Gastroesophageal sphincter (tissue), 4 donors: Measurements from ENCODE around the gene CDCA7L. TPM values are rescaled to one million over a fixed set of nuclear protein-coding genes. Genes with fewer than 3 reads are reported as not detected.

ENCODE experiments used
- ATAC-seq: fragments of 150-250 bp; one replicate; pipeline ENCODE4 v1.9.1; 2016; ENCODE audit warnings: mild to moderate bottlenecking, moderate library complexity
- H3K27ac ChIP-seq, 4 donors: fragments of 200-600 bp; sonication (generic) in 3 of 4; 1 replicate in 3 of 4; 2 replicates in 1 of 4; pipeline ENCODE4 v1.5.1; 2016 to 2019
- H3K27me3 ChIP-seq: fragments of 200-600 bp; sonication (generic); one replicate; pipeline ENCODE4 v1.5.1; 2019
- H3K36me3 ChIP-seq, 2 donors: fragments of 200-600 bp; sonication (generic); one replicate each; pipeline ENCODE4 v1.5.1; 2019; ENCODE audit warnings: control low read depth in 1 of 2
- H3K4me1 ChIP-seq, 3 donors: fragments of 200-600 bp; sonication (generic); 1 replicate in 2 of 3; 2 replicates in 1 of 3; pipeline ENCODE4 v1.5.1; 2016 to 2019; ENCODE audit warnings: control low read depth in 2 of 3
- H3K4me3 ChIP-seq, 2 donors: fragments of 200-600 bp; sonication (generic); one replicate each; pipeline ENCODE4 v1.5.1; 2019; ENCODE audit warnings: mild to moderate bottlenecking in 1 of 2, moderate library complexity in 1 of 2
- H3K9me3 ChIP-seq, 3 donors: fragments of 200-600 bp; sonication (generic); one replicate each; pipeline ENCODE4 v1.5.1; 2017 to 2019; ENCODE audit warnings: control low read depth in 2 of 3
- CTCF ChIP-seq, 4 experiments: fragments of 200-600 bp in 2 of 4; fragments of 450-650 bp in 2 of 4; sonication (generic) in 1 of 4; IDR thresholded peaks; one replicate each; pipeline ENCODE4 v1.5.1; 2017 to 2019; ENCODE audit warnings: antibody characterized with exemption in 4 of 4, mild to moderate bottlenecking in 2 of 4, moderate library complexity in 2 of 4
- EP300 ChIP-seq: sonication (generic); formaldehyde crosslinking; IDR thresholded peaks from one replicate; pipeline ENCODE4 v1.6.1; 2017; ENCODE audit warnings: antibody characterized with exemption, mild to moderate bottlenecking
- POLR2A ChIP-seq, 2 donors: fragments of 450-650 bp; IDR thresholded peaks; one replicate each; pipeline ENCODE4 v1.6.1; 2017; ENCODE audit warnings: antibody characterized with exemption in 2 of 2, mild to moderate bottlenecking in 2 of 2, moderate library complexity in 1 of 2
- POLR2AphosphoS5 ChIP-seq: sonication (generic); formaldehyde crosslinking; IDR thresholded peaks from one replicate; pipeline ENCODE4 v1.6.1; 2017; ENCODE audit warnings: antibody characterized with exemption
- WGBS, 2 donors: methylation state at CpG; one replicate each; pipeline ENCODE4 v1.1.5; 2018; ENCODE audit warnings: low coverage in 1 of 2; 5-methylcytosine and 5-hydroxymethylcytosine counted together
- total RNA-seq, 4 donors: library from RNA; depleted of rRNA; stranded (reverse); fragments of >200 nt; gene quantifications; one replicate each; pipeline ENCODE4 v1.1.0, GENCODE V29; 2016

Gene CDCA7L
- total RNA-seq, 4 donors from 2014 or later, result 19.6 to 47.7 (median 30.3) TPM

DNA sequence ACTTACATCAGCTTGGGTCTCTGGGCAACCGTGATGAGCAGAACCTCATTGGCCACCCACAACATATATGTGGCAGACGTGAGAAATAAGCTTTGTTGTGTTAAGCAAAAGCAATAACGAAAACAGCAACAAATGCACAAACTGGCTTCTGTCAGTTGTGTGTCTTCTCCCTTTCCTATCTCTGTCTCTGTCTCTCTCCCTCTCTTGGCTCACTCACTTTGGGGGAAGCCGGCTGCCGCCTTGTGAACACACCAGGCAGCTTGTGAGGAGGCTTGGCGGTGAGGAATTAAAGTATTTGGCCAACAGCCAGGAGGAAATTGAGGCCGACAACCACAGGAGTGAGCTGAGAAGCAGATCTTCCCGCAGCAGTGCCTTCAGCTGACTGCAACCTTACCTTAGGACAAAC, 21.9 kb upstream of the CDCA7L start:
- Histone ChIP-seq H3K4me1 (no peaks in the 10 kb centered on the region), H3K4me3 (no peak overlapping the region), H3K27ac (no peak overlapping the region), H3K36me3 (no peaks in the 10 kb centered on the region), H3K27me3 (no peaks in the 10 kb centered on the region), H3K9me3 (no peaks in the 10 kb centered on the region)
- 41 to 53% methylated on average over 7 to 8 of the region's 8 CpGs for WGBS, 2 donors
- no peak for ATAC-seq
- TF ChIP-seq EP300, result no peak
- no peak for TF ChIP-seq POLR2A (IDR thresholded peaks at IDR 0.05)
- no peak for TF ChIP-seq POLR2AphosphoS5
- no peak for TF ChIP-seq CTCF (IDR thresholded peaks at IDR 0.05)

DNA sequence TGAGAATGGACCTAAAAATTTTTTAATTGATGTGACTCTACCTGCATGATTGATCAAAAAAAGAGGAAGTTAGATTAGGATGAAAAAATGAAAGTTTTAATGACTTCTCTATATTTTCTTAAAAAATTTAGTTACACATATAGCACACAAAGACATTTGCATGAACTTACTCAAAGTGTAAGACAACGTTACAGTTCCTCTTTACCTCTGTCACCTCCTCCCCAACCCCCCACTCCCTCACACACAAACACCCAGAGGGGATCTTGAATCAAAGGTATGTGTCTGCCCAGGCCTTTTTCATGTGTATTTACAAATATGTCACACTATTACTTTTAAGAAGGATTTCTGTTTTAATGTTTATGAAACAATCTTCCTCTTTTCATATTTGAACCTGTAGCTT, 20.6 kb upstream of the CDCA7L start:
- Histone ChIP-seq H3K9me3 (no peaks in the 10 kb centered on the region), H3K36me3 (no peaks in the 10 kb centered on the region), H3K4me1 (no peaks in the 10 kb centered on the region), H3K27ac (no peak overlapping the region), H3K27me3 (no peaks in the 10 kb centered on the region), H3K4me3 (no peak overlapping the region)
- ATAC-seq, result no peak
- TF ChIP-seq POLR2A (IDR thresholded peaks at IDR 0.05) (no peak), CTCF (IDR thresholded peaks at IDR 0.05) (no peak), POLR2AphosphoS5 (no peak), EP300 (no peak)
- 90 to 92% methylated on average over 1 of the region's 1 CpG for WGBS, 2 donors

DNA sequence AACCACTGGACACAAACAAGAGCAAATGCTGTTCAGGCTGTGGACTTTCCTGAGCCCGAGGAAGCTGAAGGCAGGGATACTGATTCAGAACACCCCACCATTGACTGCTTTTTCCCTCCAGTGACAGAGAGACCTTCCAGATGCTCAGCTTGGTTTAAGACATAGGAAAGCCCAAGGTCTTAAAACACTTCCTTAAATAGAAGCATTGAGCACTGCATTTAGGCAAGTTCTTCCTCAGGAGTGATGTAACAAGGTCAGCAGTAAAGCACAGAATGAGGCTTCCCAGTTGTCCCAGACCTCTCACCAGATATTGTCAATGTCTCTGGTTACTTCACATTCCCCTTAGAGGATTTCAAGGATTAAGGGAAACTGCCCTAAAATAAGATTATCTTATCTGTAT, 19.6 kb upstream of the CDCA7L start:
- no peak for TF ChIP-seq POLR2AphosphoS5
- TF ChIP-seq POLR2A (IDR thresholded peaks at IDR 0.05), result no peak
- TF ChIP-seq CTCF (IDR thresholded peaks at IDR 0.05), result no peak
- no peak for TF ChIP-seq EP300
- Histone ChIP-seq H3K9me3 (no peaks in the 10 kb centered on the region), H3K4me1 (no peaks in the 10 kb centered on the region), H3K36me3 (no peaks in the 10 kb centered on the region), H3K4me3 (no peak overlapping the region), H3K27ac (no peak overlapping the region), H3K27me3 (no peaks in the 10 kb centered on the region)
- ATAC-seq, result no peak
- WGBS, 2 donors, result 38 to 55% methylated on average over 1 of the region's 1 CpG

GRCh38 chr7:21962677-21963076, 17.0 kb upstream of the CDCA7L start:
- H3K4me3 ChIP-seq, result no peak overlapping the region
- ATAC-seq, result no peak
- no peak overlapping the region for H3K27ac ChIP-seq
- no peak for TF ChIP-seq EP300
- no peak for TF ChIP-seq CTCF (IDR thresholded peaks at IDR 0.05)
- no peak for TF ChIP-seq POLR2A (IDR thresholded peaks at IDR 0.05)
- no peak for TF ChIP-seq POLR2AphosphoS5
- H3K9me3 ChIP-seq, result no peaks in the 10 kb centered on the region
- 85 to 91% methylated on average over 5 to 9 of the region's 9 CpGs for WGBS, 2 donors
- H3K4me1 ChIP-seq, result no peaks in the 10 kb centered on the region
- H3K36me3 ChIP-seq, result no peaks in the 10 kb centered on the region
- no peaks in the 10 kb centered on the region for H3K27me3 ChIP-seq

GRCh38 chr7:21960922-21961321, 15.2 kb upstream of the CDCA7L start:
- TF ChIP-seq POLR2A (IDR thresholded peaks at IDR 0.05) (no peak), EP300 (no peak), POLR2AphosphoS5 (no peak), CTCF (IDR thresholded peaks at IDR 0.05) (no peak)
- Histone ChIP-seq H3K36me3 (no peaks in the 10 kb centered on the region), H3K4me3 (no peak overlapping the region), H3K27me3 (no peaks in the 10 kb centered on the region), H3K9me3 (no peaks in the 10 kb centered on the region), H3K27ac (no peak overlapping the region), H3K4me1 (no peaks in the 10 kb centered on the region)
- 76 to 78% methylated on average over 3 of the region's 3 CpGs for whole genome bisulfite sequencing, 2 donors
- ATAC-seq, result no peak
